GM18870 (cell line): ENCODE results near the gene EVA1A.
"Not testable (repeated sequence)": the region's sequence is repeated elsewhere in the genome, so short reads cannot be mapped to it uniquely, and the experiment has no call there.

ENCODE experiments used
- ATAC-seq: cut with Tn5 transposase; IDR thresholded peaks from one replicate; pipeline ENCODE4 v1.9.1; 2021; ENCODE audit warnings: moderate library complexity; ENCODE audit not compliant: unreplicated experiment

Gene EVA1A

GRCh38 chr2:75489721-75490120, 71.0 kb downstream of the EVA1A start:
- no peak for ATAC-seq

- no peak for ATAC-seq
Observed at GRCh38 chr2:75488157-75488556, 72.6 kb downstream of the EVA1A start.

GRCh38 chr2:75486735-75487134, 74.0 kb downstream of the EVA1A start:
- not testable (repeated sequence) for ATAC-seq

GRCh38 chr2:75484840-75485239, 75.9 kb downstream of the EVA1A start:
- ATAC-seq = no peak

GRCh38 chr2:75483878-75484277, 76.9 kb downstream of the EVA1A start:
- ATAC-seq = no peak

- ATAC-seq = no peak
Observed at GRCh38 chr2:75482398-75482797, 78.3 kb downstream of the EVA1A start.

- ATAC-seq = peak; percentile 48
Observed at GRCh38 chr2:75480971-75481836, 79.5 kb downstream of the EVA1A start.

GRCh38 chr2:75477696-75478095, 83.0 kb downstream of the EVA1A start:
- not testable (repeated sequence) for ATAC-seq

GRCh38 chr2:75476761-75477160, 84.0 kb downstream of the EVA1A start:
- no peak for ATAC-seq

- no peak for ATAC-seq
Observed at GRCh38 chr2:75475976-75476375, 84.8 kb downstream of the EVA1A start.

GRCh38 chr2:75475049-75475448, 85.7 kb downstream of the EVA1A start:
- ATAC-seq = no peak

GRCh38 chr2:75474115-75474514, 86.6 kb downstream of the EVA1A start:
- ATAC-seq = no peak

- no peak for ATAC-seq
Observed at GRCh38 chr2:75466708-75467311, 93.9 kb downstream of the EVA1A start.

- ATAC-seq = no peak
Observed at GRCh38 chr2:75465317-75465984, 95.3 kb downstream of the EVA1A start.

- no peak for ATAC-seq
Observed at GRCh38 chr2:75464348-75464946, 96.3 kb downstream of the EVA1A start.

GRCh38 chr2:75462721-75463120, 98.0 kb downstream of the EVA1A start:
- ATAC-seq = no peak

GRCh38 chr2:75462206-75462605, 98.5 kb downstream of the EVA1A start:
- no peak for ATAC-seq

- ATAC-seq = no peak
Observed at GRCh38 chr2:75460630-75461029, 100.1 kb downstream of the EVA1A start.

GRCh38 chr2:75459565-75460310, 101.0 kb downstream of the EVA1A start:
- no peak for ATAC-seq

- ATAC-seq = no peak
Observed at GRCh38 chr2:75458201-75458600, 102.5 kb downstream of the EVA1A start.

GRCh38 chr2:75456825-75457224, 103.9 kb downstream of the EVA1A start:
- no peak for ATAC-seq
